Measurements from ENCODE around the gene TNFRSF1B. TPM values are rescaled to one million over a fixed set of nuclear protein-coding genes. Genes with fewer than 3 reads are reported as not detected.

TNFRSF1B gene
- total and polyA plus RNA-seq, 2 experiments from 2014 or later: 0.91 to 4.1 TPM

DNA sequence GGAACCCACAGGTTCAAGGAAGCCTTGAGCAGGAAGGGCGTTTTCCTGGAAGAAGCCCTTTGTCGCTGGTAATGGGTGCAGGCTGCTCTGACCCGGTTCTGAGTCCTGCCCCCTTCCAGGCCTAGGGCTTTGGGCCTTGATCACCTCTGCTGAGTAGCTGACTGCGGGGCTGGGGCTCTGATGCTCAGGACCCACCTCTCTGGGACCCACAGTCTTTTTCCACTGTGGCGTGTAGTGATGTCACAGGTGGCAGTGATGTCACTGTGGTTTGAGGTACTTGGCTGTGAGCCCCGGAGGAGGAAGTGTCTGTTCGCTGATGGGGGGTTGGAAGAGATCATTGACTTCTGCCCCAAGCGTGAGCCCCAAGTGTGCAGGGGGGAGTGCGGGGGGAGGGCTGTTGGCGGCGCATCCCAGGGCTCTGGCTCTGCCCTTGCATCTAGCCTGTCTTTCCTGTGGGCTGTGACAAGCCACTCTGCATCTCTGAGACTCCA lies 6.9 kb downstream of the TNFRSF1B start:
- Histone ChIP-seq H3F3A (replicated peaks; ENCODE audit: low read depth) (no peaks in the 10 kb centered on the region), H3K27me3 (ENCODE audit: insufficient read depth) (peaks cover 5% of the 10 kb centered on the region), H3K36me3 (ENCODE audit: insufficient read depth) (no peaks in the 10 kb centered on the region), H4K20me1 (replicated peaks; ENCODE audit: insufficient read depth) (no peaks in the 10 kb centered on the region), H3K4me2 (no peak overlapping the region), H3K79me2 (replicated peaks; ENCODE audit: insufficient read depth) (no peaks in the 10 kb centered on the region), H3K27ac (ENCODE audit: low read depth) (no peak overlapping the region), H3K4me3 (no peak overlapping the region), H2AFZ (no peak overlapping the region), H3K9me2 (ENCODE audit: insufficient read depth) (no peaks in the 10 kb centered on the region), H3K4me1 (ENCODE audit: insufficient read depth) (peaks cover 9% of the 10 kb centered on the region; the same call in 1 of the 2 replicates)
- peaks cover 10% of the 10 kb centered on the region for H3K27me3 Mint-ChIP-seq (ENCODE audit: insufficient read depth, low read depth, poor library complexity)
- H3K4me1 Mint-ChIP-seq: peaks cover 26% of the 10 kb centered on the region
- ATAC-seq: no peak
- TF ChIP-seq, protein P1, sequence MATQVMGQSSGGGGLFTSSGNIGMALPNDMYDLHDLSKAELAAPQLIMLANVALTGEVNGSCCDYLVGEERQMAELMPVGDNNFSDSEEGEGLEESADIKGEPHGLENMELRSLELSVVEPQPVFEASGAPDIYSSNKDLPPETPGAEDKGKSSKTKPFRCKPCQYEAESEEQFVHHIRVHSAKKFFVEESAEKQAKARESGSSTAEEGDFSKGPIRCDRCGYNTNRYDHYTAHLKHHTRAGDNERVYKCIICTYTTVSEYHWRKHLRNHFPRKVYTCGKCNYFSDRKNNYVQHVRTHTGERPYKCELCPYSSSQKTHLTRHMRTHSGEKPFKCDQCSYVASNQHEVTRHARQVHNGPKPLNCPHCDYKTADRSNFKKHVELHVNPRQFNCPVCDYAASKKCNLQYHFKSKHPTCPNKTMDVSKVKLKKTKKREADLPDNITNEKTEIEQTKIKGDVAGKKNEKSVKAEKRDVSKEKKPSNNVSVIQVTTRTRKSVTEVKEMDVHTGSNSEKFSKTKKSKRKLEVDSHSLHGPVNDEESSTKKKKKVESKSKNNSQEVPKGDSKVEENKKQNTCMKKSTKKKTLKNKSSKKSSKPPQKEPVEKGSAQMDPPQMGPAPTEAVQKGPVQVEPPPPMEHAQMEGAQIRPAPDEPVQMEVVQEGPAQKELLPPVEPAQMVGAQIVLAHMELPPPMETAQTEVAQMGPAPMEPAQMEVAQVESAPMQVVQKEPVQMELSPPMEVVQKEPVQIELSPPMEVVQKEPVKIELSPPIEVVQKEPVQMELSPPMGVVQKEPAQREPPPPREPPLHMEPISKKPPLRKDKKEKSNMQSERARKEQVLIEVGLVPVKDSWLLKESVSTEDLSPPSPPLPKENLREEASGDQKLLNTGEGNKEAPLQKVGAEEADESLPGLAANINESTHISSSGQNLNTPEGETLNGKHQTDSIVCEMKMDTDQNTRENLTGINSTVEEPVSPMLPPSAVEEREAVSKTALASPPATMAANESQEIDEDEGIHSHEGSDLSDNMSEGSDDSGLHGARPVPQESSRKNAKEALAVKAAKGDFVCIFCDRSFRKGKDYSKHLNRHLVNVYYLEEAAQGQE (IDR thresholded peaks at IDR 0.05; ENCODE audit: unreplicated experiment): no peak
- no peak for TF ChIP-seq JUNB (IDR thresholded peaks at IDR 0.05; ENCODE audit: unreplicated experiment)
- TF ChIP-seq, protein P2, sequence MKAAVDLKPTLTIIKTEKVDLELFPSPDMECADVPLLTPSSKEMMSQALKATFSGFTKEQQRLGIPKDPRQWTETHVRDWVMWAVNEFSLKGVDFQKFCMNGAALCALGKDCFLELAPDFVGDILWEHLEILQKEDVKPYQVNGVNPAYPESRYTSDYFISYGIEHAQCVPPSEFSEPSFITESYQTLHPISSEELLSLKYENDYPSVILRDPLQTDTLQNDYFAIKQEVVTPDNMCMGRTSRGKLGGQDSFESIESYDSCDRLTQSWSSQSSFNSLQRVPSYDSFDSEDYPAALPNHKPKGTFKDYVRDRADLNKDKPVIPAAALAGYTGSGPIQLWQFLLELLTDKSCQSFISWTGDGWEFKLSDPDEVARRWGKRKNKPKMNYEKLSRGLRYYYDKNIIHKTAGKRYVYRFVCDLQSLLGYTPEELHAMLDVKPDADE (IDR thresholded peaks at IDR 0.05): no peak
- no peak for TF ChIP-seq STAT1 (IDR thresholded peaks at IDR 0.05; ENCODE audit: unreplicated experiment)
- no peak for TF ChIP-seq ZNF331 (CRISPR knock-in tag; IDR thresholded peaks at IDR 0.05; ENCODE audit: low read depth)
- TF ChIP-seq EZH2 (IDR thresholded peaks at IDR 0.05; ENCODE audit: low read depth, unreplicated experiment): no peak
- no peak for TF ChIP-seq CREB1 (CRISPR knock-in tag; IDR thresholded peaks at IDR 0.05; ENCODE audit: low read depth)
- TF ChIP-seq, protein P3, sequence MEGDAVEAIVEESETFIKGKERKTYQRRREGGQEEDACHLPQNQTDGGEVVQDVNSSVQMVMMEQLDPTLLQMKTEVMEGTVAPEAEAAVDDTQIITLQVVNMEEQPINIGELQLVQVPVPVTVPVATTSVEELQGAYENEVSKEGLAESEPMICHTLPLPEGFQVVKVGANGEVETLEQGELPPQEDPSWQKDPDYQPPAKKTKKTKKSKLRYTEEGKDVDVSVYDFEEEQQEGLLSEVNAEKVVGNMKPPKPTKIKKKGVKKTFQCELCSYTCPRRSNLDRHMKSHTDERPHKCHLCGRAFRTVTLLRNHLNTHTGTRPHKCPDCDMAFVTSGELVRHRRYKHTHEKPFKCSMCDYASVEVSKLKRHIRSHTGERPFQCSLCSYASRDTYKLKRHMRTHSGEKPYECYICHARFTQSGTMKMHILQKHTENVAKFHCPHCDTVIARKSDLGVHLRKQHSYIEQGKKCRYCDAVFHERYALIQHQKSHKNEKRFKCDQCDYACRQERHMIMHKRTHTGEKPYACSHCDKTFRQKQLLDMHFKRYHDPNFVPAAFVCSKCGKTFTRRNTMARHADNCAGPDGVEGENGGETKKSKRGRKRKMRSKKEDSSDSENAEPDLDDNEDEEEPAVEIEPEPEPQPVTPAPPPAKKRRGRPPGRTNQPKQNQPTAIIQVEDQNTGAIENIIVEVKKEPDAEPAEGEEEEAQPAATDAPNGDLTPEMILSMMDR (conservative IDR thresholded peaks at IDR 0.05; ENCODE audit: low read depth in 2 of 2): no peak
- TF ChIP-seq NANOG (IDR thresholded peaks at IDR 0.05; ENCODE audit: borderline replicate concordance): no peak
- TF ChIP-seq POLR2AphosphoS5 (IDR thresholded peaks at IDR 0.05; ENCODE audit: low read depth): no peak
- H3K9me3 Mint-ChIP-seq: no peaks in the 10 kb centered on the region
- no peak overlapping the region for H3K27ac Mint-ChIP-seq
- no peak for DNase-seq (ENCODE audit: low spot score)
- H3K36me3 Mint-ChIP-seq (ENCODE audit: low read depth): no peaks in the 10 kb centered on the region; the same call in 2 of the 3 replicates
- no peak overlapping the region for H3K4me3 Mint-ChIP-seq

All from GM23338 (cell line).